ENCODE results near the gene HOXD8. TPM values are rescaled to one million over a fixed set of nuclear protein-coding genes. Genes with fewer than 3 reads are reported as not detected.

Gene HOXD8
- total and polyA plus RNA-seq, 9 of the 15 experiments (the other 6 are each of a cell fraction or from before 2014, with no cell fraction given): 0.04 to 0.15 TPM; not detected in 7

GRCh38 chr2:176169181-176169580 is 39.7 kb downstream of the HOXD8 start:
- Histone ChIP-seq H3K79me2 (ENCODE audit: control insufficient read depth, insufficient read depth, low read length) (no peaks in the 10 kb centered on the region), H3K9me1 (ENCODE audit: control insufficient read depth, insufficient read depth, low read length) (no peaks in the 10 kb centered on the region), H3K9ac (ENCODE audit: insufficient read depth in 1 of 2, low read depth in 2 of 2, low read length in 2 of 2) (no peak overlapping the region), H3K4me2 (ENCODE audit: insufficient read depth, low read length) (no peak overlapping the region), H3K9me3 (replicated peaks; ENCODE audit: control insufficient read depth, insufficient read depth, low read depth, low read length) (no peaks in the 10 kb centered on the region), H3K27me3 (ENCODE audit: control insufficient read depth in 2 of 2, insufficient read depth in 2 of 2, low read length in 2 of 2) (peaks cover 40 to 45% of the 10 kb centered on the region in 2 experiments), H4K20me1 (replicated peaks; ENCODE audit: control insufficient read depth, insufficient read depth, low read length) (no peaks in the 10 kb centered on the region; the same call in 1 of the 2 replicates), H3K4me3 (no peak overlapping the region), H3K27ac (ENCODE audit: extremely low read depth, low read depth, low read length) (no peak overlapping the region), H2AFZ (ENCODE audit: low read depth, low read length) (no peak overlapping the region), H3K4me1 (replicated peaks in 1 of 2; ENCODE audit: control insufficient read depth in 2 of 2, insufficient read depth in 2 of 2, low read length in 2 of 2) (peaks cover 0 to 25% of the 10 kb centered on the region in 2 experiments; a peak in 3 of 5 replicates), H3K36me3 (ENCODE audit: control insufficient read depth, insufficient read depth, low read length) (no peaks in the 10 kb centered on the region)
- DNase-seq (ENCODE audit: extremely low read depth in 1 of 4, low spot score in 3 of 4): no peak
- BruUV-seq (replicated peaks): no TSS peak
- in situ Hi-C loops (cut with MboI) (no loop called here), intact Hi-C loops (cut with micrococcal nuclease) (no loop called here)
- FAIRE-seq: no peak
- ATAC-seq: no peak
- WGBS (ENCODE audit: insufficient coverage, low coverage, missing lambda C conversion rate): 4% methylated on average over 5 of the region's 5 CpGs
- ChIA-PET POLR2A (no interaction called here), CTCF (ENCODE audit: low intra/inter-chr PET ratio) (no interaction called here)
- TF ChIP-seq POLR2B (IDR thresholded peaks at IDR 0.05; ENCODE audit: low read depth, partially characterized antibody): no peak
- TF ChIP-seq PBX2 (CRISPR knock-in tag; IDR thresholded peaks at IDR 0.05; ENCODE audit: low read depth): no peak
- TF ChIP-seq PBX2 (tag; conservative IDR thresholded peaks at IDR 0.05; ENCODE audit: low read depth): no peak
- no peak for TF ChIP-seq NFXL1 (CRISPR knock-in tag; IDR thresholded peaks at IDR 0.05)
- no peak for TF ChIP-seq SAFB (IDR thresholded peaks at IDR 0.05; ENCODE audit: borderline replicate concordance, low read depth, low read length)
- TF ChIP-seq RBFOX2 (IDR thresholded peaks at IDR 0.05; ENCODE audit: low read depth, low read length): no peak
- TF ChIP-seq CBFA2T3 (IDR thresholded peaks at IDR 0.05): no peak
- TF ChIP-seq, protein P1, sequence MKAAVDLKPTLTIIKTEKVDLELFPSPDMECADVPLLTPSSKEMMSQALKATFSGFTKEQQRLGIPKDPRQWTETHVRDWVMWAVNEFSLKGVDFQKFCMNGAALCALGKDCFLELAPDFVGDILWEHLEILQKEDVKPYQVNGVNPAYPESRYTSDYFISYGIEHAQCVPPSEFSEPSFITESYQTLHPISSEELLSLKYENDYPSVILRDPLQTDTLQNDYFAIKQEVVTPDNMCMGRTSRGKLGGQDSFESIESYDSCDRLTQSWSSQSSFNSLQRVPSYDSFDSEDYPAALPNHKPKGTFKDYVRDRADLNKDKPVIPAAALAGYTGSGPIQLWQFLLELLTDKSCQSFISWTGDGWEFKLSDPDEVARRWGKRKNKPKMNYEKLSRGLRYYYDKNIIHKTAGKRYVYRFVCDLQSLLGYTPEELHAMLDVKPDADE (conservative IDR thresholded peaks at IDR 0.05; ENCODE audit: control insufficient read depth, low read depth, low read length): no peak
- no peak for TF ChIP-seq ZNF175 (CRISPR knock-in tag; IDR thresholded peaks at IDR 0.05; ENCODE audit: low read depth)
- no peak for TF ChIP-seq HDAC6 (IDR thresholded peaks at IDR 0.05; ENCODE audit: low read depth, low read length)
- TF ChIP-seq ZNF324 (CRISPR knock-in tag; IDR thresholded peaks at IDR 0.05): no peak
- no peak for TF ChIP-seq SP2 (IDR thresholded peaks at IDR 0.05; ENCODE audit: extremely low read depth, low read depth, low read length, poor library complexity, severe bottlenecking)
- no peak for TF ChIP-seq NFIC (IDR thresholded peaks at IDR 0.05)
- no peak for TF ChIP-seq IRF2 (CRISPR knock-in tag; IDR thresholded peaks at IDR 0.05)

All from K562 (cell line).